Measurements from ENCODE around the gene FAM124A.

- TF ChIP-seq EP300 (IDR thresholded peaks at IDR 0.05) (no peak), ZFP36 (IDR thresholded peaks at IDR 0.05; ENCODE audit: borderline replicate concordance, partially characterized antibody) (no peak), CTCF (IDR thresholded peaks at IDR 0.05) (no peak), CHD4 (IDR thresholded peaks at IDR 0.05; ENCODE audit: borderline replicate concordance) (no peak), CBX8 (IDR thresholded peaks at IDR 0.05) (no peak), RFX5 (IDR thresholded peaks at IDR 0.05) (no peak), SMC3 (IDR thresholded peaks at IDR 0.05) (no peak), REST (IDR thresholded peaks at IDR 0.05) (no peak), RCOR1 (IDR thresholded peaks at IDR 0.05; ENCODE audit: low read depth, low read length) (no peak), MYC (IDR thresholded peaks at IDR 0.05; ENCODE audit: borderline replicate concordance, low read length) (no peak), NFE2L2 (conservative IDR thresholded peaks at IDR 0.05; ENCODE audit: low read length) (no peak)
Observed at GRCh38 chr13:51333421-51333820, 111.2 kb downstream of the FAM124A start.
